Measurements from ENCODE around the gene CCT4. TPM values are rescaled to one million over a fixed set of nuclear protein-coding genes. Genes with fewer than 3 reads are reported as not detected.

Gene CCT4
- total RNA-seq, 1 donor: 117 TPM

DNA sequence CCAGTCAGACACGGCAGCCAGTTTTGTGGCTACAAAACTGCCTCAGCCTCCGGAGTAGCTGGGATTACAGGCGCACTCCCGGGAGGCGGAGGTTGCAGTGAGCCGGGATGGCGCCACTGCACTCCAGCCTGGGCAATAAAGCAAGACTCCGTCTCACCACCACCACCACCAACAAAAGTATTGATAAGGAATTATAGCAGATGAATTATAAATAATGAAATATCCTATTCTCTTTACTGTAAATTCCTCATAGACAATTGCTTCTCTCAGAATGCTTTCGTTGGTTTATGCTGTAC is 33.2 kb downstream of the CCT4 start:
- TF ChIP-seq, protein P1, sequence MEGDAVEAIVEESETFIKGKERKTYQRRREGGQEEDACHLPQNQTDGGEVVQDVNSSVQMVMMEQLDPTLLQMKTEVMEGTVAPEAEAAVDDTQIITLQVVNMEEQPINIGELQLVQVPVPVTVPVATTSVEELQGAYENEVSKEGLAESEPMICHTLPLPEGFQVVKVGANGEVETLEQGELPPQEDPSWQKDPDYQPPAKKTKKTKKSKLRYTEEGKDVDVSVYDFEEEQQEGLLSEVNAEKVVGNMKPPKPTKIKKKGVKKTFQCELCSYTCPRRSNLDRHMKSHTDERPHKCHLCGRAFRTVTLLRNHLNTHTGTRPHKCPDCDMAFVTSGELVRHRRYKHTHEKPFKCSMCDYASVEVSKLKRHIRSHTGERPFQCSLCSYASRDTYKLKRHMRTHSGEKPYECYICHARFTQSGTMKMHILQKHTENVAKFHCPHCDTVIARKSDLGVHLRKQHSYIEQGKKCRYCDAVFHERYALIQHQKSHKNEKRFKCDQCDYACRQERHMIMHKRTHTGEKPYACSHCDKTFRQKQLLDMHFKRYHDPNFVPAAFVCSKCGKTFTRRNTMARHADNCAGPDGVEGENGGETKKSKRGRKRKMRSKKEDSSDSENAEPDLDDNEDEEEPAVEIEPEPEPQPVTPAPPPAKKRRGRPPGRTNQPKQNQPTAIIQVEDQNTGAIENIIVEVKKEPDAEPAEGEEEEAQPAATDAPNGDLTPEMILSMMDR (IDR thresholded peaks at IDR 0.05; ENCODE audit: extremely low read depth, low read depth, low read length): no peak
- Histone ChIP-seq H3K79me2 (ENCODE audit: insufficient read depth, low read length) (no peaks in the 10 kb centered on the region), H3K9me3 (ENCODE audit: low read depth, low read length) (no peaks in the 10 kb centered on the region), H3K27me3 (ENCODE audit: insufficient read depth, low read length) (no peaks in the 10 kb centered on the region), H3K4me1 (ENCODE audit: insufficient read depth, low read length) (peaks cover 9% of the 10 kb centered on the region), H3K36me3 (ENCODE audit: insufficient read depth, low read length) (no peaks in the 10 kb centered on the region), H4K20me1 (ENCODE audit: insufficient read depth, low read length) (no peaks in the 10 kb centered on the region), H3K4me3 (ENCODE audit: insufficient read depth, low read length) (peak overlapping the region; percentile 98), H3K4me2 (ENCODE audit: insufficient read depth, low read length) (peak overlapping the region; percentile 100), H2AFZ (ENCODE audit: low read length) (peak overlapping the region; percentile 99), H3K27ac (ENCODE audit: low read depth, low read length) (peak overlapping the region; percentile 64)
- DNase-seq (ENCODE audit: insufficient read length, low spot score, missing footprints): no peak

DNA sequence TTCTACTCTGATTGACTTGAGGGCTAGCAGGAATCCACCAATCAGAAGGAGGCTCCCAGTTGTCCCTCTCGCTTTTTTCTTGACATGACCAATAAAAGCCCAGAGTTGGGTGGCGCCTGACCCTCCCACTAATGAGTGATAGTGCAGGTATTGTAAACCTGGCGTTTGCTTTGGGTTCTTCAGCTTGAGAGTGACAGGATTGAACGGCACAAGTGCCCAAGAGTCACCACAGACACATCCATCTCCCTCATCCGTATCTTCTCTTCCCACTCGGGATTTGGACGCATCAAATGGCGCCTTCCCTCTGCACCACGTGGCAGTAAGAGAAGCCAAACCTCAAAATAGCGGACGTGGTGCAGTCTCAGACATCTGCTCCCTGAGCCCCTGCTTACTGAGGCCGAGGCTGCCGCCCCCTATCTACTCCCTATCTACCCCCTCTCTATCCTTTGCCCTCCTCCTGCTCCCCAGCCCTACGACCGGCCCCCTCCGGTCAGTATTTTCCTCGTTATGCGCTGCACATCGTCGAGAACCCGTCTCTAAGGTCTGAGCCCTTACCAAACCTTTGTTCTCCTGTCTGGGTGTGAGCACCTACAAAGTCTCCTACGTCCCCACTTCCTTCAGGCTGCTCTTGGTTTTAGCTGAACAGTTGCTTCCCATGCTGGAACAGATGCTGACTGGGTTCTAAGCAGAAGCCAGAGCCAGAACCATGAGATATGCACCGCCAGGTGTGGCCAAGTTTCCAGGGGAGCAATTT is 33.7 kb downstream of the CCT4 start:
- Histone ChIP-seq H3K27ac (ENCODE audit: low read depth, low read length) (peak overlapping the region; percentile 64), H3K4me1 (ENCODE audit: insufficient read depth, low read length) (peaks cover 9% of the 10 kb centered on the region), H2AFZ (ENCODE audit: low read length) (peak overlapping the region; percentile 99), H3K4me2 (ENCODE audit: insufficient read depth, low read length) (peak overlapping the region; percentile 100), H3K79me2 (ENCODE audit: insufficient read depth, low read length) (no peaks in the 10 kb centered on the region), H3K27me3 (ENCODE audit: insufficient read depth, low read length) (no peaks in the 10 kb centered on the region), H3K4me3 (ENCODE audit: insufficient read depth, low read length) (peak overlapping the region; percentile 98), H3K36me3 (ENCODE audit: insufficient read depth, low read length) (no peaks in the 10 kb centered on the region), H4K20me1 (ENCODE audit: insufficient read depth, low read length) (no peaks in the 10 kb centered on the region), H3K9me3 (ENCODE audit: low read depth, low read length) (no peaks in the 10 kb centered on the region)
- DNase-seq (ENCODE audit: insufficient read length, low spot score, missing footprints): peak; percentile 95
- TF ChIP-seq, protein P1 (IDR thresholded peaks at IDR 0.05; ENCODE audit: extremely low read depth, low read depth, low read length): no peak

DNA sequence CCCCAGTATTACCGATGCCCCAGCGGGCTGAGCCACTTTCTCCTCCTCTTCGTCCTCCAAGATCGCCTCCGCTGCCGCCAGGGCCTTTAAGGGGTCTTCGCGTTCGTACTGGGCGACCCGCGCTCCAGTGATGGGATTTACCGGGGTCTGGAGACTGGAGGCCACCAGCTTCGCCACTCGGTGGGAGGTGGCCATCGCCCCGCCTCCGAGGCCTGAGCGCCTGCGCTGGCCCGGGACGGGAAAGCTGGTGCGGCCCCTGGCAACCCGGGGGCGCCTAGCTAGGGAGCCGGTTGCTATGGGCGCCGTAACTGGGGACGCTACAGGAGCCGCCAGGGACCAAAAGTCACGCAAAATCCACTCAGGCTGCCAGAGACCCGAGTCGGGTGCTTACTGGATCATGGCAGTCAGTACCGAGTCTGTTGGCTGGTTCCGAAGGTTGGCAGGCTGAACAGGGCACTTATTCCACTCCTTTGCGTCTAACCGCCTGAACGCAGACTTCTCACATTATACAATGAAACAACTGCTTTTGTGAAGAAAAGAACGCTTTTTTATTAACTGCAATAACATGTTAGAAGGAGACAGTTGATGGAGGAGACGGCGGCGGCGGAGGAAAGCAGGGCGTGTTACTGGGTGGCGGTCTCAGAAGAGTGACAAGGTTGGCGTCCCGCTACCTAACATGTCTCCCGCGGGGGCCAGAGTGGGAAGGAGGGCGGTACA is 34.5 kb downstream of the CCT4 start, which contains the start of gene FAM161A:
Gene FAM161A (minus strand): TSS at position 214 of the 717 bp plus-strand sequence. CDS start 19 bp downstream, at position 195.
- peak within 1 kb of the TSS; percentile 100 for H3K4me2 ChIP-seq (ENCODE audit: insufficient read depth, low read length)
- peak within 1 kb of the TSS; percentile 99 for H2AFZ ChIP-seq (ENCODE audit: low read length)
- TF ChIP-seq, protein P1 (IDR thresholded peaks at IDR 0.05; ENCODE audit: extremely low read depth, low read depth, low read length): no peak
- no peaks in the 10 kb centered on the region for H3K27me3 ChIP-seq (ENCODE audit: insufficient read depth, low read length)
- no peaks in the 10 kb centered on the region for H3K79me2 ChIP-seq (ENCODE audit: insufficient read depth, low read length)
- DNase-seq (ENCODE audit: insufficient read length, low spot score, missing footprints): peak; percentile 94
- H3K4me3 ChIP-seq (ENCODE audit: insufficient read depth, low read length): peak within 1 kb of the TSS; percentile 98
- no peaks in the 10 kb centered on the region for H4K20me1 ChIP-seq (ENCODE audit: insufficient read depth, low read length)
- peak within 1 kb of the TSS; percentile 64 for H3K27ac ChIP-seq (ENCODE audit: low read depth, low read length)
- no peaks in the 10 kb centered on the region for H3K9me3 ChIP-seq (ENCODE audit: low read depth, low read length)
- H3K36me3 ChIP-seq (ENCODE audit: insufficient read depth, low read length): no peaks in the 10 kb centered on the region
- peaks cover 9% of the 10 kb centered on the region for H3K4me1 ChIP-seq (ENCODE audit: insufficient read depth, low read length)
